ENCODE measurements around the gene CAPN15.
"Not testable (repeated sequence)": the region's sequence is repeated elsewhere in the genome, so short reads cannot be mapped to it uniquely, and the experiment has no call there.

CAPN15 gene

GRCh38 chr16:505479-506245 is 21.9 kb upstream of the CAPN15 start:
- peaks cover 22% of the 10 kb centered on the region for H3K36me3 ChIP-seq
- DNase-seq: no peak
- H3K27ac ChIP-seq: no peak overlapping the region
- TF ChIP-seq, protein P1, sequence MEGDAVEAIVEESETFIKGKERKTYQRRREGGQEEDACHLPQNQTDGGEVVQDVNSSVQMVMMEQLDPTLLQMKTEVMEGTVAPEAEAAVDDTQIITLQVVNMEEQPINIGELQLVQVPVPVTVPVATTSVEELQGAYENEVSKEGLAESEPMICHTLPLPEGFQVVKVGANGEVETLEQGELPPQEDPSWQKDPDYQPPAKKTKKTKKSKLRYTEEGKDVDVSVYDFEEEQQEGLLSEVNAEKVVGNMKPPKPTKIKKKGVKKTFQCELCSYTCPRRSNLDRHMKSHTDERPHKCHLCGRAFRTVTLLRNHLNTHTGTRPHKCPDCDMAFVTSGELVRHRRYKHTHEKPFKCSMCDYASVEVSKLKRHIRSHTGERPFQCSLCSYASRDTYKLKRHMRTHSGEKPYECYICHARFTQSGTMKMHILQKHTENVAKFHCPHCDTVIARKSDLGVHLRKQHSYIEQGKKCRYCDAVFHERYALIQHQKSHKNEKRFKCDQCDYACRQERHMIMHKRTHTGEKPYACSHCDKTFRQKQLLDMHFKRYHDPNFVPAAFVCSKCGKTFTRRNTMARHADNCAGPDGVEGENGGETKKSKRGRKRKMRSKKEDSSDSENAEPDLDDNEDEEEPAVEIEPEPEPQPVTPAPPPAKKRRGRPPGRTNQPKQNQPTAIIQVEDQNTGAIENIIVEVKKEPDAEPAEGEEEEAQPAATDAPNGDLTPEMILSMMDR (IDR thresholded peaks at IDR 0.05; ENCODE audit: low read depth, low read length): no peak
- no peak overlapping the region for H3K4me3 ChIP-seq (ENCODE audit: low read depth, low read length)
- no peaks in the 10 kb centered on the region for H3K27me3 ChIP-seq (ENCODE audit: insufficient read depth, low read depth, severe bottlenecking)
- peaks cover 2% of the 10 kb centered on the region for H3K9me3 ChIP-seq (ENCODE audit: severe bottlenecking)

- Histone ChIP-seq H3K9me3 (ENCODE audit: severe bottlenecking) (peaks cover 2% of the 10 kb centered on the region), H3K4me3 (ENCODE audit: low read depth, low read length) (no peak overlapping the region), H3K27me3 (ENCODE audit: insufficient read depth, low read depth, severe bottlenecking) (no peaks in the 10 kb centered on the region), H3K27ac (no peak overlapping the region), H3K36me3 (peaks cover 22% of the 10 kb centered on the region)
- TF ChIP-seq, protein P1 (IDR thresholded peaks at IDR 0.05; ENCODE audit: low read depth, low read length): no peak
- no peak for DNase-seq
Measured at GRCh38 chr16:506246-506546, 21.3 kb upstream of the CAPN15 start.

GRCh38 chr16:507527-507926 is 20.0 kb upstream of the CAPN15 start:
- H3K27ac ChIP-seq; H3K27me3 ChIP-seq (ENCODE audit: insufficient read depth, low read depth, severe bottlenecking); H3K4me3 ChIP-seq (ENCODE audit: low read depth, low read length); DNase-seq; H3K9me3 ChIP-seq (ENCODE audit: severe bottlenecking): not testable (repeated sequence)
- peaks cover 22% of the 10 kb centered on the region for H3K36me3 ChIP-seq

DNA sequence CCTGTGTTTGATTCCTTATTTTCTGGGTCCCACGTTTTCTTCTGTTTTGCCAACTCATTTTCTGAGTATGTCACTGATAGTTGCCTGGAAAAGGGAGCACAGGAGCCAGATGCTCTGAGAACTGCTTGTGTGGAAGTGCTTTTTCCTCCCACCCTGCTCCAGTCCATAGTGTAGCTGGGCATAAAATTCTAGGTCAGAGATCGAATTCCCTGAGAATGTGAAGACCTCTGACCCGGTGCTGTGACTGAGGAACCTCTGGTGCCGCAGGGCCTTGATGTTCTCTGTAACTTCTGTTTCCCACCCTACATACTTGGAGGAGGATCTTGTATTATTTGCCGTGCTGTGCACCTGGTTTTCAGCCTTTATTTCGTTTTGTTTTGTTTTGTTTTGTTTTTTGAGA is 19.5 kb upstream of the CAPN15 start:
- H3K36me3 ChIP-seq: peaks cover 22% of the 10 kb centered on the region
- no peak for DNase-seq
- TF ChIP-seq, protein P1 (IDR thresholded peaks at IDR 0.05; ENCODE audit: low read depth, low read length): no peak
- H3K27me3 ChIP-seq (ENCODE audit: insufficient read depth, low read depth, severe bottlenecking): no peaks in the 10 kb centered on the region
- peaks cover 2% of the 10 kb centered on the region for H3K9me3 ChIP-seq (ENCODE audit: severe bottlenecking)
- H3K4me3 ChIP-seq (ENCODE audit: low read depth, low read length): no peak overlapping the region
- H3K27ac ChIP-seq: peak overlapping the region; percentile 86

DNA sequence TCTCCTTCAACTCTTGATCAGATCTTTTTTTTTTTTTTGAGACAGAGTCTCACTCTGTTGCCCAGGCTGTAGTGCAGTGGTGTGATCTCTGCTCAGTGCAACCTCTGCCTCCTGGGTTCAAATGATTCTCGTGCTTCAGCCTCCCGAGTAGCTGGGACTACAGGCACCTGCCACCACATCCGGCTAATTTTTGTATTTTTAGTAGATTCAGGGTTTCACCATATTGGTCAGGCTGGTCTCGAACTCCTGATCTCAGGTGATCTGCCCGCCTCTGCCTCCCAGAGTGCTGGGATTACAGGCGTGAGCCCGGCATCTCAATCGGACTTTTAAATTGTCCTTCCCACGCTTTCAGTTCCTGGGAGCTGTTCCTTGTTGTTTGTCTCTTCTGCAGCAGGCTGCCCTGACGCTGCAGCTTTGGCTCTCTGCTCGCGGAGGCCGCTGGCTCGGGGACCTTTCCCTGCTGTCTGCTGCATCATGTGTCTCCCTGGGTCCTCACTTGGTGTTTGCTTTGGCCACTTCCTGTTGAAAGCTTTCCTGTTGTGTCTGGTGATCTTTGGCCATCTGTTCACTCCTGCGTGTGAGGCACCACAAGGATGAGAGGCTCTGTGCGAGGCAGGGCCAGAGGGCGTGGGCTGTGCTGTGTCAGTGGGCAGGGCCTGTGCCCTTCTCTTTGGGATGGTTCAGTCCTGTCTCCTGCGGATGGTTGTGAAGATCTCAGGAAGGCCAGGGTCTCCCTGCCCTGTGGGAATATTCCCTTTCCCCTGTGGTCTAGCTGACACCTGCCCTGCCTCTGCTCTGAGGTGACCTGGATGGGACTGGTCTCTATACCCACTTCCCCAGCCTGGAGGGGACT is 18.4 kb upstream of the CAPN15 start:
- DNase-seq: peak; percentile 87
- Histone ChIP-seq H3K27ac (peak overlapping the region; percentile 86), H3K9me3 (ENCODE audit: severe bottlenecking) (peaks cover 2% of the 10 kb centered on the region), H3K27me3 (ENCODE audit: insufficient read depth, low read depth, severe bottlenecking) (no peaks in the 10 kb centered on the region), H3K4me3 (ENCODE audit: low read depth, low read length) (no peak overlapping the region), H3K36me3 (peaks cover 27% of the 10 kb centered on the region)
- TF ChIP-seq, protein P1 (IDR thresholded peaks at IDR 0.05; ENCODE audit: low read depth, low read length): no peak

DNA sequence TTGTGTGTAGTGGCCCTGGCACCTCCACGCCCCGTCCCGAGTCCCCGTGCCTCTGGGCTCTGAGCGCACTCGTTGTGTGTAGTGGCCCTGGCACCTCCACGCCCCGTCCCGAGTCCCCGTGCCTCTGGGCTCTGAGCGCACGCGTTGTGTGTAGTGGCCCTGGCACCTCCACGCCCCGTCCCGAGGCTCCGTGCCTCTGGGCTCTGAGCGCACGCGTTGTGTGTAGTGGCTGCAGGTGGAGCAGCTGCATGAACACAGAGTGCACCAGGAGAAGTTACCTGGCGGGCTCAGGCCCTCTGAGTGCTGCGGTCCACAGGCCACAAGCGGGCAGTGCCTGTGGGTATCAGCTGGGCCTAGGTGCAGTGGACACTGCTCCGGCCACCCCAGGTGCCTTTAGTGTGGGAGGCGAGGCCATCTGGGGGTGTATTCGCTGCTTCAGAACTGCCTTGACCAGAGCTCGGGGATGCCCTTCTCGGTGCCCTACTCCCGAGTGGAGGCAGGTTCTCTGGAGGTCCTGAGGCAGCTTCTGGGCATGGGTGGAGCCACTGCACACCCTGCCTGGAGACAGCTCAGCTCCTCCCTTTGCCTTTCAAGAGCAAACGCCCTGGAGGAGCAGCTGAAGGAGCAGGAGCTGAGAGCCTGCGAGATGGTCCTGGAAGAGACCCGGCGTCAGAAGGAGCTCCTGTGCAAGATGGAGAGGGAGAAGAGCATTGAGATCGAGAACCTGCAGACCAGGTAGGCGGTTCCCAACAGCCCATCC is 17.3 kb upstream of the CAPN15 start:
- no peak overlapping the region for H3K27ac ChIP-seq
- TF ChIP-seq, protein P1 (IDR thresholded peaks at IDR 0.05; ENCODE audit: low read depth, low read length): no peak
- no peak overlapping the region for H3K4me3 ChIP-seq (ENCODE audit: low read depth, low read length)
- peaks cover 30% of the 10 kb centered on the region for H3K36me3 ChIP-seq
- peaks cover 2% of the 10 kb centered on the region for H3K9me3 ChIP-seq (ENCODE audit: severe bottlenecking)
- DNase-seq: no peak
- no peaks in the 10 kb centered on the region for H3K27me3 ChIP-seq (ENCODE audit: insufficient read depth, low read depth, severe bottlenecking)

All from WERI-Rb-1 (cell line).